Gastrocnemius medialis (tissue), 4 donors: Measurements from ENCODE around the gene COX5B. TPM values are rescaled to one million over a fixed set of nuclear protein-coding genes. Genes with fewer than 3 reads are reported as not detected.
A peak's percentile ranks its signal among the peaks of the same experiment; 100 is the strongest.

Experiments
- ATAC-seq, 2 donors: fragments of 150-250 bp; one replicate each; pipeline ENCODE4 v1.9.1; 2016
- DNase-seq, 2 donors: peaks; one replicate each; pipeline ENCODE4 v3.0.0-alpha.2; 2019
- H3K27ac ChIP-seq, 4 donors: fragments of 200-600 bp; sonication (generic); 1 replicate in 1 of 4; 2 replicates in 3 of 4; pipeline ENCODE4 v1.5.1; 2016 to 2018; ENCODE audit warnings: mild to moderate bottlenecking in 2 of 4, moderate library complexity in 1 of 4
- H3K27me3 ChIP-seq, 3 donors: fragments of 200-600 bp; sonication (generic) in 2 of 3; 1 replicate in 1 of 3; 2 replicates in 2 of 3; pipeline versions ENCODE4 v1.5.1 to v1.6.0; 2016 to 2019; ENCODE audit warnings: mild to moderate bottlenecking in 1 of 3, moderate library complexity in 1 of 3
- H3K36me3 ChIP-seq, 2 donors: fragments of 200-600 bp; sonication (generic) in 1 of 2; one replicate each; pipeline ENCODE4 v1.5.1; 2017 to 2018
- H3K4me1 ChIP-seq, 2 donors: fragments of 200-600 bp; sonication (generic) in 1 of 2; one replicate each; pipeline ENCODE4 v1.5.1; 2016 to 2017; ENCODE audit warnings: mild to moderate bottlenecking in 2 of 2
- H3K4me3 ChIP-seq, 4 donors: fragments of 200-600 bp; sonication (generic) in 3 of 4; 1 replicate in 1 of 4; 2 replicates in 3 of 4; pipeline ENCODE4 v1.5.1; 2016 to 2019; ENCODE audit warnings: mild to moderate bottlenecking in 2 of 4
- H3K9me3 ChIP-seq, 3 donors: fragments of 200-600 bp; sonication (generic) in 2 of 3; 1 replicate in 1 of 3; 2 replicates in 2 of 3; pipeline ENCODE4 v1.5.1; 2016 to 2019
- CTCF ChIP-seq, 5 experiments: fragments of 450-650 bp in 3 of 5; fragments of 200-600 bp in 2 of 5; sonication (generic) in 2 of 5; IDR thresholded peaks in 4 of 5; conservative IDR thresholded peaks in 1 of 5; 1 replicate in 4 of 5; 2 replicates in 1 of 5; pipeline ENCODE4 v1.5.1; 2016 to 2019; ENCODE audit warnings: antibody characterized with exemption in 5 of 5, mild to moderate bottlenecking in 3 of 5, moderate library complexity in 3 of 5
- POLR2A ChIP-seq, 2 donors: fragments of 450-650 bp; IDR thresholded peaks; one replicate each; pipeline ENCODE4 v1.6.1; 2017; ENCODE audit warnings: antibody characterized with exemption in 2 of 2, mild to moderate bottlenecking in 2 of 2, moderate library complexity in 2 of 2
- in situ Hi-C, 4 donors: fragments of 200-750 bp; cut with MboI; loops; one replicate each; pipeline versions ENCODE4 v1.15.0 to v1.8.0; 2017; ENCODE audit warnings: low sequenced_read_pairs in 4 of 4
- intact Hi-C: fragments of 100-400 bp; cut with DNase I; formaldehyde crosslinking; loops from one replicate; pipeline ENCODE4 v1.15.1; 2023; ENCODE audit warnings: low total_unique reads
- total RNA-seq, 4 donors: library from RNA; depleted of rRNA; stranded (reverse); fragments of >200 nt; gene quantifications; one replicate each; pipeline versions ENCODE4 v1.1.0 to v1.2.3, GENCODE V29; 2016

COX5B gene
- total RNA-seq, 4 donors from 2014 or later: 742 to 1,417 (median 1,247) TPM

GRCh38 chr2:97645112-97645694, 659 bp upstream of the COX5B start:
- Histone ChIP-seq H3K9me3 (no peaks in the 10 kb centered on the region), H3K36me3 (peaks cover 0 to 33% of the 10 kb centered on the region in 2 donors), H3K4me3 (peak overlapping the region; percentile 85 to 97 (median 94)), H3K4me1 (peaks cover 15% of the 10 kb centered on the region in 2 donors), H3K27me3 (no peaks in the 10 kb centered on the region), H3K27ac (peak overlapping the region; percentile 90 to 98 (median 98))
- TF ChIP-seq CTCF (IDR thresholded peaks at IDR 0.05 in 4 of 5, conservative IDR thresholded peaks at IDR 0.05 in 1 of 5): no peak
- no peak for TF ChIP-seq POLR2A (IDR thresholded peaks at IDR 0.05)
- ATAC-seq (peak; percentile 17 to 51), DNase-seq (no peak)
- intact Hi-C loops: loop anchor here (2.0 to 10.0 kb wide), 2 partner anchors 50 to 52 kb away; no protein-coding TSS in a partner anchor
- in situ Hi-C loops: no loop called here

DNA sequence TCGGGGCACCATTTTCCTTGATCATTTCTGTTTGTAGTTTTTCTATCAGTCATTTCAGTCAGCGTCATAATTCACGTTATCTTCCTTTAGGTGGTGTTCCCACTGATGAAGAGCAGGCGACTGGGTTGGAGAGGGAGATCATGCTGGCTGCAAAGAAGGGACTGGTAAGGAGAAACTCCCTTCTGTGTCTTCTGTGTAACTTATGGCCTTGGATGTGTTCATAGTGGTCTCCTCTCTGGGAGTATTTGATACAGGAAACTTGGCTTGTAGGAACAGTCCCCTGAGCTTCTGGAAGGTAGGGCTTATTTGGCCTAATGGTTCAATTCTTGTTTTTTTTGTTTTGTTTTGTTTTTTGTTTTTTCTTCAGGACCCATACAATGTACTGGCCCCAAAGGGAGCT, 1.1 kb downstream of the COX5B start:
- TF ChIP-seq CTCF (IDR thresholded peaks at IDR 0.05 in 4 of 5, conservative IDR thresholded peaks at IDR 0.05 in 1 of 5): no peak
- no peak for TF ChIP-seq POLR2A (IDR thresholded peaks at IDR 0.05)
- Histone ChIP-seq H3K36me3 (peaks cover 0 to 37% of the 10 kb centered on the region in 2 donors), H3K4me3 (peak overlapping the region; percentile 85 to 97 (median 94)), H3K27ac (peak overlapping the region; percentile 90 to 98 (median 98)), H3K4me1 (peaks cover 15% of the 10 kb centered on the region in 2 donors), H3K27me3 (no peaks in the 10 kb centered on the region), H3K9me3 (no peaks in the 10 kb centered on the region)
- in situ Hi-C loops (no loop called here), intact Hi-C loops (loop anchor here (1.0 to 10.0 kb wide), 2 partner anchors 16 to 52 kb away; no protein-coding TSS in a partner anchor)
- ATAC-seq (no peak), DNase-seq (no peak)

DNA sequence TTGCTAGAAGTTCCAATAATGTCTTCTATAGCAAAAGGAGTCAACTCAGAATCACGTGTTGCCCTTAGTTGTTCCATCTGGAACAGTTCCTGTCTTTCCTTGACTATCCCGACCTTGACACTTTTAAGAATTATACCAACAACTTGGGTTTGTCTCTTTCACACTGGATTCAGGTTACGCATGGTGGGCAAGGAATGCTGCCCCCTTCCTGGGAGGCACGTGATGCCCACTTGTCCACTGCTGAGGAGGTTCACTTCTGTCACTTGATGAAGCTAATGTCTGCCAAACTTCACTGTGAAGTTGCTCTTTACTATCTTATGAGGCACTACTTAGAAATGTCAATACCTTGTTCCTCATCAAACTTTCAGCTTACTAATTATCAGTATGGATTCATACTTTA, 5.3 kb downstream of the COX5B start:
- Histone ChIP-seq H3K27me3 (no peaks in the 10 kb centered on the region), H3K27ac (peak overlapping the region in 2 of 4 donors; percentile 34 to 42), H3K4me3 (no peak overlapping the region), H3K36me3 (peaks cover 0 to 44% of the 10 kb centered on the region in 2 donors), H3K4me1 (peaks cover 8 to 9% of the 10 kb centered on the region in 2 donors), H3K9me3 (no peaks in the 10 kb centered on the region)
- DNase-seq (no peak), ATAC-seq (no peak)
- TF ChIP-seq POLR2A (IDR thresholded peaks at IDR 0.05) (no peak), CTCF (IDR thresholded peaks at IDR 0.05 in 4 of 5, conservative IDR thresholded peaks at IDR 0.05 in 1 of 5) (no peak)
- intact Hi-C loops: no loop called here
- in situ Hi-C loops: loop anchor here in 1 of 4 donors (25.0 kb wide), 1 partner anchor 1114 kb away; the partner anchor contains the start of gene ARID5A

DNA sequence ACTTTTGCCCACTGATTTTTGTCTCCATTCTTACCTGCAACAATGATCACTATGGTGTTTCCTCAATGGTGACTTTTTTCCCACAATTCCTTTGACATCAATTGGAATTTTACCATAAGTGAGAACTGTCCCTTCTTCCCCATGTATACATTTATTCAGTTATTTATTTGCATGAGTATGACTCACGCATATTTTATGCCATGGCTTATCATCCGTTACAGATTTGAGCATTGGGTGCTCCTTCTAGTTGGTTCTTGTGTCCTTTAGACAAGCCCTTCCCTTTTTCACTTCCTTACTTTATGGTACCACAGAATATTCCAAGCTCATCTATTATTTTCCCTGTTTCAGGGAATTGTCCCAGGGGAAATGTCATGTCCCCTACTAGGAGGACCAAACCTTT, 7.6 kb downstream of the COX5B start:
- ATAC-seq: no peak
- TF ChIP-seq POLR2A (IDR thresholded peaks at IDR 0.05) (no peak), CTCF (IDR thresholded peaks at IDR 0.05 in 4 of 5, conservative IDR thresholded peaks at IDR 0.05 in 1 of 5) (no peak)
- intact Hi-C loops: no loop called here
- in situ Hi-C loops: loop anchor here in 1 of 4 donors (25.0 kb wide), 1 partner anchor 1116 kb away; the partner anchor contains the start of gene ARID5A
- Histone ChIP-seq H3K27ac (no peak overlapping the region), H3K36me3 (peaks cover 0 to 51% of the 10 kb centered on the region in 2 donors), H3K9me3 (no peaks in the 10 kb centered on the region), H3K27me3 (no peaks in the 10 kb centered on the region), H3K4me3 (no peak overlapping the region), H3K4me1 (no peaks in the 10 kb centered on the region)
- DNase-seq: no peak
